ENCODE data around the gene UGDH.

The UGDH gene

GRCh38 chr4:39458505-39459300 is 68.5 kb downstream of the UGDH start, which contains the start of the genes LIAS and RPL9 (continued):
- TF ChIP-seq ATF2 (tag by site-specific recombination; IDR thresholded peaks at IDR 0.05; ENCODE audit: low read depth) (peak; percentile 98), KLF10 (tag by site-specific recombination; IDR thresholded peaks at IDR 0.05) (no peak), ZNF214 (tag by site-specific recombination; IDR thresholded peaks at IDR 0.05; ENCODE audit: borderline replicate concordance) (no peak), ZSCAN30 (tag by site-specific recombination; IDR thresholded peaks at IDR 0.05) (no peak; the same call in 1 of the 2 replicates), PRDM6 (tag by site-specific recombination; IDR thresholded peaks at IDR 0.05) (no peak), YY1 (tag by site-specific recombination; IDR thresholded peaks at IDR 0.05) (peak; percentile 66), ZFHX2 (tag by site-specific recombination; conservative IDR thresholded peaks at IDR 0.05) (peak; percentile 39), HOXA7 (CRISPR knock-in tag; IDR thresholded peaks at IDR 0.05; ENCODE audit: borderline replicate concordance) (no peak), ZNF426 (tag by site-specific recombination; IDR thresholded peaks at IDR 0.05) (no peak), ZSCAN5A (tag by site-specific recombination; IDR thresholded peaks at IDR 0.05) (no peak), ZNF48 (tag by site-specific recombination; IDR thresholded peaks at IDR 0.05) (no peak), ZNF266 (tag by site-specific recombination; IDR thresholded peaks at IDR 0.05; ENCODE audit: low read depth) (no peak), ZFP41 (tag by site-specific recombination; IDR thresholded peaks at IDR 0.05; ENCODE audit: borderline replicate concordance) (no peak), ZNF24 (tag by site-specific recombination; IDR thresholded peaks at IDR 0.05) (no peak), ZNF280C (tag by site-specific recombination; IDR thresholded peaks at IDR 0.05) (no peak), ZNF677 (tag by site-specific recombination; IDR thresholded peaks at IDR 0.05) (no peak), PRDM2 (tag by site-specific recombination; IDR thresholded peaks at IDR 0.05; ENCODE audit: borderline replicate concordance) (no peak), PRDM1 (tag by site-specific recombination; IDR thresholded peaks at IDR 0.05) (no peak), ZBTB49 (tag by site-specific recombination; IDR thresholded peaks at IDR 0.05; ENCODE audit: low read depth) (no peak), ZNF791 (tag by site-specific recombination; IDR thresholded peaks at IDR 0.05) (no peak), ZBTB44 (tag by site-specific recombination; IDR thresholded peaks at IDR 0.05) (no peak; the same call in 1 of the 2 replicates)
